WTC11 (cell line): ENCODE results near the gene RASGRP2. TPM values are rescaled to one million over a fixed set of nuclear protein-coding genes. Genes with fewer than 3 reads are reported as not detected.

Source experiments
- ATF1 ChIP-seq: sonication (generic); formaldehyde crosslinking; IDR thresholded peaks from 2 replicates; pipeline ENCODE4 v1.8.1; 2023; ENCODE audit warnings: mild to moderate bottlenecking, moderate library complexity, missing genetic modification reagents
- ATF2 ChIP-seq: sonication (generic); formaldehyde crosslinking; IDR thresholded peaks from 2 replicates; pipeline ENCODE4 v1.8.1; 2022; ENCODE audit warnings: low read depth, missing genetic modification reagents, borderline replicate concordance
- ATF3 ChIP-seq: sonication (generic); formaldehyde crosslinking; conservative IDR thresholded peaks from 2 replicates; pipeline ENCODE4 v1.8.1; 2022; ENCODE audit warnings: mild to moderate bottlenecking, missing genetic modification reagents
- CREM ChIP-seq: sonication (generic); formaldehyde crosslinking; IDR thresholded peaks from 2 replicates; pipeline ENCODE4 v1.8.1; 2022; ENCODE audit warnings: mild to moderate bottlenecking, missing genetic modification reagents, moderate library complexity
- E2F5 ChIP-seq: sonication (generic); formaldehyde crosslinking; IDR thresholded peaks from 2 replicates; pipeline ENCODE4 v1.8.1; 2022; ENCODE audit warnings: mild to moderate bottlenecking, moderate library complexity, missing genetic modification reagents
- EMX1 ChIP-seq: fragments of 250-450 bp; sonication (Bioruptor Pico); IDR thresholded peaks from 2 replicates; pipeline ENCODE4 v1.8.0; 2021; ENCODE audit warnings: mild to moderate bottlenecking
- ERG ChIP-seq: fragments of 250-450 bp; sonication (Bioruptor Pico); IDR thresholded peaks from 2 replicates; pipeline ENCODE4 v1.8.0; 2021; ENCODE audit warnings: mild to moderate bottlenecking
- GRHL2 ChIP-seq: fragments of 250-450 bp; sonication (Bioruptor Pico); IDR thresholded peaks from 2 replicates; pipeline ENCODE4 v1.8.0; 2022; ENCODE audit warnings: mild to moderate bottlenecking, moderate library complexity; ENCODE audit not compliant: insufficient replicate concordance, severe bottlenecking
- MXD4 ChIP-seq: fragments of 250-450 bp; sonication (Bioruptor Pico); IDR thresholded peaks from 2 replicates; pipeline ENCODE4 v1.8.0; 2021; ENCODE audit warnings: mild to moderate bottlenecking, moderate library complexity, borderline replicate concordance
- NFATC4 ChIP-seq: fragments of 250-450 bp; sonication (Bioruptor Pico); IDR thresholded peaks from 2 replicates; pipeline ENCODE4 v1.9.0; 2021; ENCODE audit warnings: mild to moderate bottlenecking
- PRRX2 ChIP-seq: fragments of 250-450 bp; sonication (Bioruptor Pico); IDR thresholded peaks from 2 replicates; pipeline ENCODE4 v1.8.0; 2021; ENCODE audit warnings: mild to moderate bottlenecking
- RELA ChIP-seq: sonication (generic); formaldehyde crosslinking; IDR thresholded peaks from 2 replicates; pipeline ENCODE4 v1.8.1; 2022; ENCODE audit warnings: missing genetic modification reagents, mild to moderate bottlenecking, borderline replicate concordance
- RORB ChIP-seq: fragments of 250-450 bp; sonication (Bioruptor Pico); IDR thresholded peaks from 2 replicates; pipeline ENCODE4 v1.9.0; 2021; ENCODE audit warnings: mild to moderate bottlenecking
- SMAD4 ChIP-seq: sonication (generic); formaldehyde crosslinking; IDR thresholded peaks from 2 replicates; pipeline ENCODE4 v1.8.0; 2022; ENCODE audit warnings: mild to moderate bottlenecking, missing genetic modification reagents
- SP1 ChIP-seq: sonication (generic); formaldehyde crosslinking; conservative IDR thresholded peaks from 2 replicates; pipeline ENCODE4 v1.8.1; 2022; ENCODE audit warnings: missing genetic modification reagents
- USF2 ChIP-seq: sonication (generic); formaldehyde crosslinking; IDR thresholded peaks from 2 replicates; pipeline ENCODE4 v1.8.1; 2023; ENCODE audit warnings: mild to moderate bottlenecking, missing genetic modification reagents, moderate library complexity
- ZNF219 ChIP-seq: sonication (generic); formaldehyde crosslinking; IDR thresholded peaks from 2 replicates; pipeline ENCODE4 v1.8.0; 2023; ENCODE audit warnings: missing genetic modification reagents, mild to moderate bottlenecking, borderline replicate concordance
- ZNF423 ChIP-seq: fragments of 250-450 bp; sonication (Bioruptor Pico); IDR thresholded peaks from 2 replicates; pipeline ENCODE4 v2.1.2; 2022; ENCODE audit warnings: mild to moderate bottlenecking, moderate library complexity
- ZNF425 ChIP-seq: fragments of 250-450 bp; sonication (Bioruptor Pico); conservative IDR thresholded peaks from 2 replicates; pipeline ENCODE4 v1.9.0; 2021; ENCODE audit warnings: mild to moderate bottlenecking
- total RNA-seq: library from RNA; stranded (reverse); gene quantifications from 3 replicates; pipeline ENCODE4 v1.2.3, GENCODE V29; 2021
- TF ChIP-seq, protein P1 (sequence below): sonication (generic); formaldehyde crosslinking; IDR thresholded peaks from 2 replicates; pipeline ENCODE4 v1.8.1; 2023; ENCODE audit warnings: mild to moderate bottlenecking, missing genetic modification reagents
- TF ChIP-seq, protein P2 (sequence below): sonication (generic); formaldehyde crosslinking; IDR thresholded peaks from 2 replicates; pipeline ENCODE4 v1.8.0; 2022; ENCODE audit warnings: mild to moderate bottlenecking, missing genetic modification reagents
- TF ChIP-seq, protein P3 (sequence below): sonication (generic); formaldehyde crosslinking; IDR thresholded peaks from 2 replicates; pipeline ENCODE4 v1.8.1; 2022; ENCODE audit warnings: mild to moderate bottlenecking, missing genetic modification reagents, moderate library complexity, borderline replicate concordance
- TF ChIP-seq, protein P4 (sequence below): sonication (generic); formaldehyde crosslinking; IDR thresholded peaks from 2 replicates; pipeline ENCODE4 v1.8.1; 2022; ENCODE audit warnings: missing genetic modification reagents, borderline replicate concordance

The RASGRP2 gene
- total RNA-seq, 1 experiment from 2014 or later, result 31.9 TPM

DNA sequence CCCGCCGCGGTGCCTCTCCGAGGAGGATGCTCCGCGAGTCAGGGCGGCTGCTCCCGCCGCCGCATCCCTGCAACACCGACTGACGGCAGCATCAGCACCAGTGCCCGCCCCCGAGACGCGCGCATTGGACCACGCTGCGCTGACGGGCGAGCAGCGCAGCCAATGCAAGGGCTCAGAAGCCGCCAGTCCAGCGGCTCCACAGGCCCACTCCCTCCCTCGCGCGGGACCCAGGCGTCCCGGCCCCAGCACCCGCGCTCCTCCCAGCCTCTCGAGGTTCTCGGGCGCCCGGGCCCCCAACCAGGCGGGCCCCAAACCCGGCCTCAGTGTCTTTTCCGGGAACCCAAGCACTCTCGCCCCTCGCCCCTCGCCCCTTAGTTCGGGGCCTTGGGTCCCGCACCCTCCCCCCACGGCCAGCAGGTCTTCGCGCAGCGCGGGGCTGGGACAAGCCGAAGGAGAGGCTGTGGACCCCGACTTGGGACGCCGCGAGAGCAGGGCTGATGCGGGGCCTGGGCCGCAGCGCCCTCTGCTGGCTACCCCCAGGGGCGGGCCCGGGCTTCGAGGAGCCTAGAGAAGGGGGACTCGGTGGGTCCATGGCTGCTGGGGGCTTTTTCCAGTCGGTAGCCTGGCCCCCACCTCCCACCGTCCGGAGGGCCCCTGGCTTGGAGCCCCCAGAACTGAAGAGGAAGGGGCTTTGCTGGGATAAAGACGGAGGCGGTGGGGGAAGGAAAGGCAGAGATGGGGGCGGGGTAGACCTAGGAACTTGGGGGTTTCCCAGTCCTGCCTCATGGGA lies 20.6 kb downstream of the RASGRP2 start, which contains the start of gene NRXN2 (continued):
- TF ChIP-seq, protein P1, sequence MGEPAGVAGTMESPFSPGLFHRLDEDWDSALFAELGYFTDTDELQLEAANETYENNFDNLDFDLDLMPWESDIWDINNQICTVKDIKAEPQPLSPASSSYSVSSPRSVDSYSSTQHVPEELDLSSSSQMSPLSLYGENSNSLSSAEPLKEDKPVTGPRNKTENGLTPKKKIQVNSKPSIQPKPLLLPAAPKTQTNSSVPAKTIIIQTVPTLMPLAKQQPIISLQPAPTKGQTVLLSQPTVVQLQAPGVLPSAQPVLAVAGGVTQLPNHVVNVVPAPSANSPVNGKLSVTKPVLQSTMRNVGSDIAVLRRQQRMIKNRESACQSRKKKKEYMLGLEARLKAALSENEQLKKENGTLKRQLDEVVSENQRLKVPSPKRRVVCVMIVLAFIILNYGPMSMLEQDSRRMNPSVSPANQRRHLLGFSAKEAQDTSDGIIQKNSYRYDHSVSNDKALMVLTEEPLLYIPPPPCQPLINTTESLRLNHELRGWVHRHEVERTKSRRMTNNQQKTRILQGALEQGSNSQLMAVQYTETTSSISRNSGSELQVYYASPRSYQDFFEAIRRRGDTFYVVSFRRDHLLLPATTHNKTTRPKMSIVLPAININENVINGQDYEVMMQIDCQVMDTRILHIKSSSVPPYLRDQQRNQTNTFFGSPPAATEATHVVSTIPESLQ (CRISPR knock-in tag), result no peak
- TF ChIP-seq SMAD4 (CRISPR knock-in tag) (no peak), CREM (CRISPR knock-in tag) (0 out of 2 replicates have a peak, but pooled peaks have one; percentile 13), ZNF219 (no peak), ERG (CRISPR knock-in tag) (no peak), SP1 (CRISPR knock-in tag) (peak; percentile 58; the same call in 1 of the 2 replicates), ATF3 (CRISPR knock-in tag) (no peak), USF2 (CRISPR knock-in tag) (peak; percentile 13; the same call in 1 of the 2 replicates), EMX1 (CRISPR knock-in tag) (no peak), NFATC4 (CRISPR knock-in tag) (no peak), MXD4 (CRISPR knock-in tag) (no peak), ZNF425 (CRISPR knock-in tag) (no peak), GRHL2 (no peak), PRRX2 (CRISPR knock-in tag) (no peak), E2F5 (CRISPR knock-in tag) (peak; percentile 52; the same call in 1 of the 2 replicates), ZNF423 (CRISPR knock-in tag) (no peak), ATF1 (no peak), RELA (no peak), RORB (CRISPR knock-in tag) (no peak), ATF2 (CRISPR knock-in tag) (no peak)
- TF ChIP-seq, protein P2, sequence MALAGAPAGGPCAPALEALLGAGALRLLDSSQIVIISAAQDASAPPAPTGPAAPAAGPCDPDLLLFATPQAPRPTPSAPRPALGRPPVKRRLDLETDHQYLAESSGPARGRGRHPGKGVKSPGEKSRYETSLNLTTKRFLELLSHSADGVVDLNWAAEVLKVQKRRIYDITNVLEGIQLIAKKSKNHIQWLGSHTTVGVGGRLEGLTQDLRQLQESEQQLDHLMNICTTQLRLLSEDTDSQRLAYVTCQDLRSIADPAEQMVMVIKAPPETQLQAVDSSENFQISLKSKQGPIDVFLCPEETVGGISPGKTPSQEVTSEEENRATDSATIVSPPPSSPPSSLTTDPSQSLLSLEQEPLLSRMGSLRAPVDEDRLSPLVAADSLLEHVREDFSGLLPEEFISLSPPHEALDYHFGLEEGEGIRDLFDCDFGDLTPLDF (CRISPR knock-in tag), result no peak
- TF ChIP-seq, protein P3, sequence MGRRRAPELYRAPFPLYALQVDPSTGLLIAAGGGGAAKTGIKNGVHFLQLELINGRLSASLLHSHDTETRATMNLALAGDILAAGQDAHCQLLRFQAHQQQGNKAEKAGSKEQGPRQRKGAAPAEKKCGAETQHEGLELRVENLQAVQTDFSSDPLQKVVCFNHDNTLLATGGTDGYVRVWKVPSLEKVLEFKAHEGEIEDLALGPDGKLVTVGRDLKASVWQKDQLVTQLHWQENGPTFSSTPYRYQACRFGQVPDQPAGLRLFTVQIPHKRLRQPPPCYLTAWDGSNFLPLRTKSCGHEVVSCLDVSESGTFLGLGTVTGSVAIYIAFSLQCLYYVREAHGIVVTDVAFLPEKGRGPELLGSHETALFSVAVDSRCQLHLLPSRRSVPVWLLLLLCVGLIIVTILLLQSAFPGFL, result no peak
- TF ChIP-seq, protein P4, sequence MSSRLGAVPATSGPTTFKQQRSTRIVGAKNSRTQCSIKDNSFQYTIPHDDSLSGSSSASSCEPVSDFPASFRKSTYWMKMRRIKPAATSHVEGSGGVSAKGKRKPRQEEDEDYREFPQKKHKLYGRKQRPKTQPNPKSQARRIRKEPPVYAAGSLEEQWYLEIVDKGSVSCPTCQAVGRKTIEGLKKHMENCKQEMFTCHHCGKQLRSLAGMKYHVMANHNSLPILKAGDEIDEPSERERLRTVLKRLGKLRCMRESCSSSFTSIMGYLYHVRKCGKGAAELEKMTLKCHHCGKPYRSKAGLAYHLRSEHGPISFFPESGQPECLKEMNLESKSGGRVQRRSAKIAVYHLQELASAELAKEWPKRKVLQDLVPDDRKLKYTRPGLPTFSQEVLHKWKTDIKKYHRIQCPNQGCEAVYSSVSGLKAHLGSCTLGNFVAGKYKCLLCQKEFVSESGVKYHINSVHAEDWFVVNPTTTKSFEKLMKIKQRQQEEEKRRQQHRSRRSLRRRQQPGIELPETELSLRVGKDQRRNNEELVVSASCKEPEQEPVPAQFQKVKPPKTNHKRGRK (CRISPR knock-in tag), result no peak
